ENCODE data around the gene DCLK2. TPM values are rescaled to one million over a fixed set of nuclear protein-coding genes. Genes with fewer than 3 reads are reported as not detected.

DCLK2 gene
- total RNA-seq, 4 donors from 2014 or later, result 0.61 to 4.0 (median 0.74) TPM

DNA sequence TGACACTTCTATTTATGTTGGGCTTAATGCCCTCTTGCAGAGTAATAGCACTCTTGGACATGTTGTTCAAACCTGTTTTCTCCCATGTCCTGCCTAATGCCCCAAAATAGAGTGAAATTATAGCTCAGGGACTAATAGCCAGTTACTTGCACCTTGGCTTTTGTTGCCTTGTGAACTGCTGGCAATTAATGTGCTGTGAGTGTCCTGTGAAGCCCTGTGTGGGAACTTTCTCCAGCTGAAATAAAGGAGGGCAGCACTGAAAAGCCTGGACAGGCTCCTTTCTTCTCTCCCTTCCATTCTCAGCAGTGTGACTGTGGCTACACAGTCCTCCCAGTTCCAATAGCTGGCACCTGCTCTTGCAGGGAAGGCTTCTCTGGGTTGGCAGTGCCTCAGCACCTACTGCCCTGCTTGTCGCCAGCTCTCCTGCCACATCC, 72.4 kb downstream of the DCLK2 start:
- Histone ChIP-seq H3K36me3 (no peaks in the 10 kb centered on the region), H3K4me1 (peaks cover 0 to 7% (median 0%) of the 10 kb centered on the region in 3 donors), H3K9me3 (no peaks in the 10 kb centered on the region), H3K4me3 (no peak overlapping the region), H3K27ac (no peak overlapping the region), H3K27me3 (peaks cover 0 to 9% (median 0%) of the 10 kb centered on the region in 4 donors)
- TF ChIP-seq, protein P1, sequence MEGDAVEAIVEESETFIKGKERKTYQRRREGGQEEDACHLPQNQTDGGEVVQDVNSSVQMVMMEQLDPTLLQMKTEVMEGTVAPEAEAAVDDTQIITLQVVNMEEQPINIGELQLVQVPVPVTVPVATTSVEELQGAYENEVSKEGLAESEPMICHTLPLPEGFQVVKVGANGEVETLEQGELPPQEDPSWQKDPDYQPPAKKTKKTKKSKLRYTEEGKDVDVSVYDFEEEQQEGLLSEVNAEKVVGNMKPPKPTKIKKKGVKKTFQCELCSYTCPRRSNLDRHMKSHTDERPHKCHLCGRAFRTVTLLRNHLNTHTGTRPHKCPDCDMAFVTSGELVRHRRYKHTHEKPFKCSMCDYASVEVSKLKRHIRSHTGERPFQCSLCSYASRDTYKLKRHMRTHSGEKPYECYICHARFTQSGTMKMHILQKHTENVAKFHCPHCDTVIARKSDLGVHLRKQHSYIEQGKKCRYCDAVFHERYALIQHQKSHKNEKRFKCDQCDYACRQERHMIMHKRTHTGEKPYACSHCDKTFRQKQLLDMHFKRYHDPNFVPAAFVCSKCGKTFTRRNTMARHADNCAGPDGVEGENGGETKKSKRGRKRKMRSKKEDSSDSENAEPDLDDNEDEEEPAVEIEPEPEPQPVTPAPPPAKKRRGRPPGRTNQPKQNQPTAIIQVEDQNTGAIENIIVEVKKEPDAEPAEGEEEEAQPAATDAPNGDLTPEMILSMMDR (IDR thresholded peaks at IDR 0.05), result no peak
- no peak for TF ChIP-seq POLR2A (IDR thresholded peaks at IDR 0.05)
- intact Hi-C loops (cut with DNase I), result no loop called here
- no peak for DNase-seq
- WGBS, 2 donors, result 78 to 100% methylated on average over 1 of the region's 1 CpG

DNA sequence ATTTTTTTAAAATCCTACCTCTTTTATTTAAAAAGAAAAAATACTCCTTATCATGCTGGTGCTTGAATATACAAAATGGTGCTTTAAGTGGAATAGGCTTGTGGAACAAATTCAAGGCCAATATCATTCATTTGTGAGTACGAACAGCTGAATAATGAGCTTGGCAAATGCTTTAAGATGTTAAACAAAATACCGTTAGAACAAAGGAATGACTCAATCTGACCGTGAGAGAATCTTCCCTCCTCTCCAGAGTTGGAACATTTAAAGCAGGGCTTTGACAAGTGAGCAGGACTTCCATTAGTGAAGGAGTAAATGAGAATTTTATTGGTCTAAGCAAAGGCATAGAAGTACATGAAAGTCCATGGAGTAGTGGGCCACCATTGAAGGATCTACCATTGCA, 74.5 kb downstream of the DCLK2 start:
- H3K4me3 ChIP-seq, result no peak overlapping the region
- TF ChIP-seq POLR2A (IDR thresholded peaks at IDR 0.05), result no peak
- TF ChIP-seq, protein P1 (IDR thresholded peaks at IDR 0.05), result no peak
- peaks cover 0 to 7% (median 0%) of the 10 kb centered on the region in 3 donors for H3K4me1 ChIP-seq
- peak overlapping the region in 1 of 4 donors; percentile 0 for H3K27ac ChIP-seq
- no peak for DNase-seq
- 13 to 25% methylated on average over 3 of the region's 3 CpGs for WGBS, 2 donors
- H3K9me3 ChIP-seq, result no peaks in the 10 kb centered on the region
- intact Hi-C loops (cut with DNase I), result no loop called here
- peaks cover 0 to 9% (median 0%) of the 10 kb centered on the region in 4 donors for H3K27me3 ChIP-seq
- no peaks in the 10 kb centered on the region for H3K36me3 ChIP-seq

- Histone ChIP-seq H3K9me3 (no peaks in the 10 kb centered on the region), H3K27me3 (peaks cover 0 to 5% (median 0%) of the 10 kb centered on the region in 4 donors), H3K36me3 (no peaks in the 10 kb centered on the region), H3K4me3 (no peak overlapping the region), H3K4me1 (peaks cover 0 to 7% (median 0%) of the 10 kb centered on the region in 3 donors), H3K27ac (no peak overlapping the region)
- intact Hi-C loops (cut with DNase I), result no loop called here
- 84 to 86% methylated on average over 4 of the region's 4 CpGs for WGBS, 2 donors
- no peak for DNase-seq
- TF ChIP-seq POLR2A (IDR thresholded peaks at IDR 0.05), result no peak
- TF ChIP-seq, protein P1 (IDR thresholded peaks at IDR 0.05), result no peak
These were observed 77.1 kb downstream of the DCLK2 start for GRCh38 chr4:150155391-150155790.

DNA sequence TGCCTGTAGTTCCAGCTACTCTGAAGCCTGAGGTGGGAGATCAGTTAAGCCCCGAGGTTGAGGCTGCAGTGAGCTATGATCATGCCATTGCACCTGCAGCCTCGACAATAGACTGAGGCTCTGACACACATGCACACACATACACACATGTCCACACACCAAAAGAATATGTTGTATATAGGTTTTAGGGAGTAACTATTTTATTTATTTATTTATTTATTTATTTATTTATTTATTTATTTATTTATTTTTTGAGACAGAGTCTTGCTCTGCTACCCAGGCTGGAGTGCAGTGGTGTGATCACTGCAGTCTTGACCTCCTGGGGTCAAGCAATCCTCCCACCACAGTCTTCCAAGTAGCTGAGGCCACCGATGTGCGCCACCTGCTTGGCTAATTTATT, 78.3 kb downstream of the DCLK2 start:
- WGBS, 2 donors, result 88 to 92% methylated on average over 3 to 4 of the region's 4 CpGs
- H3K4me3 ChIP-seq, result no peak overlapping the region
- H3K4me1 ChIP-seq, result peaks cover 0 to 7% (median 0%) of the 10 kb centered on the region in 3 donors
- no peak for DNase-seq
- intact Hi-C loops (cut with DNase I), result no loop called here
- H3K36me3 ChIP-seq, result no peaks in the 10 kb centered on the region
- no peak for TF ChIP-seq POLR2A (IDR thresholded peaks at IDR 0.05)
- TF ChIP-seq, protein P1 (IDR thresholded peaks at IDR 0.05), result no peak
- no peak overlapping the region for H3K27ac ChIP-seq
- no peaks in the 10 kb centered on the region for H3K9me3 ChIP-seq
- no peaks in the 10 kb centered on the region for H3K27me3 ChIP-seq

DNA sequence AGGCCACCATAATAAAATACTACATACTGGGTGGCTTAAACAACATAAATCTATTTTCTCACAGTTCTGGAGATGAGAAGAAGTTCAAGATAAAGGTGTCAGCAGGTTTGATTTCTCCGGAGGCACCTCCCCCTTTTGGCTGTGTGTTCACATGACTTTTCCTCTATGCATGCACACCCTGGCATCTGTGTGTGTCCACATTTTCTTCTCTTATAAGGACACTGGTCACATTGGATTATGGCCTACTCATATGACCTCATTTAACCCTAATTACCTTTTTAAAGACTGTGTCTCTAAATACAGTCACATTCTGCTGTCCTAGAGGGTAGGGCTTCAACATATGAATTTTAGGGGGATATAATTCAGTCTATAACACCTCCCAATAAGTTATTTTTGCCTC, 79.8 kb downstream of the DCLK2 start:
- DNase-seq, result no peak
- H3K27me3 ChIP-seq, result no peaks in the 10 kb centered on the region
- TF ChIP-seq POLR2A (IDR thresholded peaks at IDR 0.05), result no peak
- TF ChIP-seq, protein P1 (IDR thresholded peaks at IDR 0.05), result no peak
- 93 to 94% methylated on average over 1 of the region's 1 CpG for WGBS, 2 donors
- H3K4me3 ChIP-seq, result no peak overlapping the region
- intact Hi-C loops (cut with DNase I), result no loop called here
- H3K9me3 ChIP-seq, result no peaks in the 10 kb centered on the region
- no peaks in the 10 kb centered on the region for H3K36me3 ChIP-seq
- peaks cover 0 to 3% (median 0%) of the 10 kb centered on the region in 3 donors for H3K4me1 ChIP-seq
- H3K27ac ChIP-seq, result no peak overlapping the region
